IPS-15b (cell line): ENCODE results near the gene GALNT9.

Experiments used
- H3K27me3 ChIP-seq: one replicate; pipeline ENCODE4 v1.6.1; 2013; ENCODE audit warnings: low read length; ENCODE audit not compliant: control insufficient read depth, insufficient read depth
- H3K36me3 ChIP-seq: one replicate; pipeline ENCODE4 v1.6.1; 2013; ENCODE audit warnings: low read length; ENCODE audit not compliant: control insufficient read depth, insufficient read depth
- H3K4me1 ChIP-seq: one replicate; pipeline ENCODE4 v1.6.1; 2013; ENCODE audit warnings: mild to moderate bottlenecking, low read length; ENCODE audit not compliant: control insufficient read depth, insufficient read depth
- H3K4me3 ChIP-seq: one replicate; pipeline ENCODE4 v1.5.1; 2013; ENCODE audit warnings: low read depth, low read length
- H3K9ac ChIP-seq: one replicate; pipeline ENCODE4 v1.6.1; 2013; ENCODE audit warnings: low read depth, mild to moderate bottlenecking, low read length
- H3K9me3 ChIP-seq: one replicate; pipeline ENCODE4 v1.6.1; 2013; ENCODE audit warnings: mild to moderate bottlenecking, low read length; ENCODE audit not compliant: control insufficient read depth, insufficient read depth

The GALNT9 gene

GRCh38 chr12:132215299-132215989 lies 113.9 kb downstream of the GALNT9 start:
- H3K27me3 ChIP-seq, result peaks cover 15% of the 10 kb centered on the region
- no peak overlapping the region for H3K9ac ChIP-seq
- no peaks in the 10 kb centered on the region for H3K4me1 ChIP-seq
- H3K9me3 ChIP-seq, result no peaks in the 10 kb centered on the region
- no peak overlapping the region for H3K4me3 ChIP-seq
- no peaks in the 10 kb centered on the region for H3K36me3 ChIP-seq

- Histone ChIP-seq H3K27me3 (peaks cover 13% of the 10 kb centered on the region), H3K4me3 (no peak overlapping the region), H3K36me3 (no peaks in the 10 kb centered on the region), H3K9me3 (no peaks in the 10 kb centered on the region), H3K9ac (no peak overlapping the region), H3K4me1 (no peaks in the 10 kb centered on the region)
Observed at GRCh38 chr12:132214891-132215290, 114.5 kb downstream of the GALNT9 start.

GRCh38 chr12:132214161-132214476 lies 115.3 kb downstream of the GALNT9 start:
- H3K9ac ChIP-seq, result no peak overlapping the region
- no peaks in the 10 kb centered on the region for H3K9me3 ChIP-seq
- no peaks in the 10 kb centered on the region for H3K4me1 ChIP-seq
- H3K4me3 ChIP-seq, result no peak overlapping the region
- peaks cover 13% of the 10 kb centered on the region for H3K27me3 ChIP-seq
- H3K36me3 ChIP-seq, result no peaks in the 10 kb centered on the region

GRCh38 chr12:132213359-132214160 lies 115.8 kb downstream of the GALNT9 start:
- Histone ChIP-seq H3K27me3 (peaks cover 12% of the 10 kb centered on the region), H3K4me1 (no peaks in the 10 kb centered on the region), H3K4me3 (no peak overlapping the region), H3K36me3 (no peaks in the 10 kb centered on the region), H3K9me3 (no peaks in the 10 kb centered on the region), H3K9ac (no peak overlapping the region)

- peaks cover 4% of the 10 kb centered on the region for H3K27me3 ChIP-seq
- H3K4me1 ChIP-seq, result no peaks in the 10 kb centered on the region
Observed at GRCh38 chr12:132211816-132212215, 117.6 kb downstream of the GALNT9 start.

GRCh38 chr12:132211326-132211725 lies 118.1 kb downstream of the GALNT9 start:
- Histone ChIP-seq H3K9ac (no peak overlapping the region), H3K9me3 (no peaks in the 10 kb centered on the region), H3K36me3 (no peaks in the 10 kb centered on the region), H3K4me1 (no peaks in the 10 kb centered on the region), H3K4me3 (no peak overlapping the region), H3K27me3 (peaks cover 3% of the 10 kb centered on the region)

More at GRCh38 chr12:132211816-132212215, 117.6 kb downstream of the GALNT9 start:
- no peak overlapping the region for H3K4me3 ChIP-seq
- no peaks in the 10 kb centered on the region for H3K9me3 ChIP-seq
- H3K9ac ChIP-seq, result no peak overlapping the region
- no peaks in the 10 kb centered on the region for H3K36me3 ChIP-seq

- Histone ChIP-seq H3K9me3 (no peaks in the 10 kb centered on the region), H3K9ac (no peak overlapping the region), H3K4me1 (no peaks in the 10 kb centered on the region), H3K4me3 (no peak overlapping the region), H3K27me3 (no peaks in the 10 kb centered on the region), H3K36me3 (no peaks in the 10 kb centered on the region)
Observed at GRCh38 chr12:132210223-132211055, 119.0 kb downstream of the GALNT9 start.

- no peaks in the 10 kb centered on the region for H3K9me3 ChIP-seq
- H3K4me1 ChIP-seq, result no peaks in the 10 kb centered on the region
- H3K9ac ChIP-seq, result no peak overlapping the region
- no peaks in the 10 kb centered on the region for H3K27me3 ChIP-seq
- H3K4me3 ChIP-seq, result no peak overlapping the region
- H3K36me3 ChIP-seq, result no peaks in the 10 kb centered on the region
Observed at GRCh38 chr12:132209619-132210222, 119.7 kb downstream of the GALNT9 start.

GRCh38 chr12:132208153-132208823 lies 121.1 kb downstream of the GALNT9 start:
- Histone ChIP-seq H3K36me3 (no peaks in the 10 kb centered on the region), H3K4me3 (no peak overlapping the region), H3K27me3 (peaks cover 4% of the 10 kb centered on the region), H3K9me3 (no peaks in the 10 kb centered on the region), H3K9ac (no peak overlapping the region), H3K4me1 (no peaks in the 10 kb centered on the region)

GRCh38 chr12:132207083-132207775 lies 122.2 kb downstream of the GALNT9 start:
- Histone ChIP-seq H3K36me3 (no peaks in the 10 kb centered on the region), H3K9me3 (no peaks in the 10 kb centered on the region), H3K9ac (no peak overlapping the region), H3K4me1 (no peaks in the 10 kb centered on the region), H3K27me3 (peaks cover 4% of the 10 kb centered on the region), H3K4me3 (no peak overlapping the region)
